ENCODE measurements around the gene CPPED1.

The CPPED1 gene

DNA sequence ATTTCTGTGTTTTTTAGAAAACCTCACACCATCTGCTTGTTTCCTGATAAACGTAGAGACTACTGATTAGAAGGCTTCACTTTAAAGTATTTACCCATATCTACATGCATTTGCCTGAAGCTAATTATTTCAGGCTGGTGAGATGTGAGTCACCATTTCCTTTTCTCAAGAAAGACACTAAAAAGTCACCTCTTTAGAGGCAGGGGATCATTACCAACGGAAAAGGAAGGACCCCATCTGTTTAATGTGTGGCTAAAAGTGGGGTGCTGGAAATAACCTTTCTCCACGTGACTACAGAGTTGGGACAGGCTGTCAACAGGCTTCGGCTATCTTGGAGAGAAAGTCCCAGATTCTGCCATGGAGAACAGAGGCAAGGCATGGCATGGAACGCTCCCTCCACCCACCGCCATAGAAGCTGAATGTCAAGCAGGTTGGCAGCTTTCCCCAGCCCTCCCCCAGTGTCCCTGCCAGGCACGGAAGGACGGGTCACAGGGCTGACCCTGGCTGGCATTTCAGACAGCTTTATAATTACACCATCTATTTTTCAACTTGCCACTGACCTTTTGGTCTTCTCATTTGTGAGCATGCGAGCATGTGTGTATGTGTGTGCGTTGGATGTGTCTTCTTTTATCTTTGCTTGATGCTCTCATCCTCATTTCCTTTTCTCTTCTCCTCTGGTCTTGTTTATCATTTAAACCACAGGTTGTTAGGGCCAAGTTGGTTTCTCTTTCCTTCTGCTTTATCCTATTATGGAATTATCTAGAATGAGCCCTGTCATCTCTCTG, 157.0 kb downstream of the CPPED1 start:
- DNase-seq (ENCODE audit: low spot score): no peak

DNA sequence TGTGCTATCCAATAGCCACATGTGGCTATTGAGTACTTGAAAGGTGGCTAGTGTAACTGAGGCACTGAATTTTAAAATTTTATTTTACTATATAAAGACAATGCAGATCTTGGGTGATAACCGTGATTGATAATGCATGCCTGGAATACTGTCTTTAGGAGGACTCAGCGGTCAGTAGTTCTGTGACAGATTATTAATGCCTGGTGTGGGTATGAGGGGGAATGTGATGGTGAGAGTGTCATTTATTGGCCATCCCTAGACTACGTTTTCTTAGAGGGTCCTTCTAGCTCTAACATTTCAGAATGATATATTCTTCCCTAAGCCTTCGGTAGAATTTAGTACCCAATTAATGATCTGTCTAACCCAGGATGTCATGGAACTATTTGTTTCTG, 157.6 kb downstream of the CPPED1 start:
- no peak for DNase-seq (ENCODE audit: low spot score)

DNA sequence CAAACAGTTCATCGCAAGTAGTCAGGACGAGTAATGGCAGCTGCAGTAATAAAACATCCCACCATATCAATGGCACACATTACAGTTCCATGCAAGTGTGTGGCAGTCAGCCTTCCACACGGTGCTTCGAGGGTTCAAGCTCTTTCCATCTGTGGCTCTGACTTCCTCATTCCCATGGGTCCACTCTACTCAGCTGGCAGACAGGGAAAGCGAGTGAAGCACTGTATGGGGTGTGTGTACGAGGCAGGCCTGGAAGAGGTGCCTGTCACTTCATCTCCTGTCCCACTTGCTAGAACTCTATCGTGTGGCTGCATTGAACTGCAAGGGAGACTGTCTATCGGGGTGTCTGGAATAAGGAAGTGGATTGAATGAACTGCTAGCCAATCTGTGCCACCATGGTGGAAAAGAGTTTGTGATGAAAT, 160.6 kb downstream of the CPPED1 start:
- no peak for DNase-seq (ENCODE audit: low spot score)

DNA sequence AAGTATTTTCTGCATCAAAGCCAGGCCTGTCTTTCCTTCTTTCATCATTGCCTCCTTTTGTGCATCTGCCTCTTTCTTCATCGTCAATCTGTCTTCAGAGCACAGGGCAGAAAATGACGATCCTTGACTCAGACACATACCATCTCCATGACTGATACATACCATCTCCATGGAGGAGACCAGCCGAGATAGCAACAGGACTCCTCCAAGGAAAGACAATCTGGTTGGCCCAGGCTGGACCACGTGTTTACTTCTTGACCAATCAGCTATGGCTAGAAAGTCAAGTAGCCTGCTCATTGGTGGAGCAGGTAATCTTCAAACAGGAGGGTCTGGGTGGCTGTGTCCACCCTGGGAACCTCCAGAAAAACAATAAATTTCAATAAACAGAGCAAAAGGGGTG, 164.6 kb downstream of the CPPED1 start:
- no peak for DNase-seq (ENCODE audit: low spot score)

DNA sequence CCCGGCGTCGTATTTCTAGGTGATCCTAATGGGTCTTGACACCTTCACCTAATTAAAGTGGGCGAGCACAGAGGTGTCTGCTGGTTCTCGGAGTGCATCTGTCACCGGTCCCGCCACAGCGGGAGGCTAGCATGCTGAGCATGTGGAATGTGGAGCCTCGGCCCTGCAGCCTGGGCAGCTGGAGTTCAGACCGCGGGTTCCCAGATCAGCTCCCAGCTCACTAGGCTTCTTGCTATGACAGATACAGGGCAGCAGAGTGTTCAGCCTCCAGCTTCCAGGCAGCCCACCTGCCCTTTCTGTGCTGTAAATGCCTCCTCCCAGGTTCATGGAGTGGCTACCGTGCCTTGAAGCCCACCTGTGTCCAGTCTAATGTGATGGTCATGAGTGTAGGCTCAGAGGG, 166.7 kb downstream of the CPPED1 start:
- no peak for DNase-seq (ENCODE audit: low spot score)

DNA sequence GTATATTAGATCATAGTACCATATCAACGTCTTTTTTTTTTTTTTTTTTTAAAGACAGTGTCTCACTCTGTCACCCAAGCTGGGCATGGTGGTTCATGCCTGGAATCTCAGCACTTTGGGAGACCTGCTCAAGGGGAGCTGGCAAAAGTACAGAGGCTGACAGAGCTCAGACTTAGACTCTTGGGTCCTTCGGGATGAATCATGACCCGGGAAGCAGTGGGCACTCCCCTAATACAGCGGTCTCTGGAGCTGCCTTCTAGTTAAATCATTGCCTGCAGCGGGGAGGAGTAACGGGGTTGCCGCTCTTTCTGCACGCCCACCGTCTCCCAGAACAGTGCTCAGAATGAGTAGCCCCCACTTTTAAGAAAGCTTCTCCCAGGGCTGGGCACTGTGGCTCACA, 174.4 kb downstream of the CPPED1 start:
- DNase-seq (ENCODE audit: low spot score): no peak

DNA sequence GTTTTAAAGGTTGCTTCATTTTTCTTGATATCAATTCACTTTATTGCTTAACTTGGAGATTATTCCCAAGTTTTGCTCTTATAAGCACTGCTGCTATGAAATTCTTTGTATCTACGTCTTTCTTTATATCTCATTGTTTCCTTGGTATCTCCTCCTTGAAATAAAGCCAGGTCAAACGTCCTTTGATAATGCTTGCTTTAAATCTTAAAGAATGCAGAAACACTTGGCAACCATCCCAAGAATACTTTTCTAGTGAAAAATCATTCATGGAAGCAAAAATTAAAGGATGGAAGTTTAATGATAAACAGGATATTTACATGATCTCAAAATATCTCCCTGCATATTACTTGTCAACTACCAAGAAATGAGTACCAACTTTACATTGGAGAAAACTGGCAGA, 175.2 kb downstream of the CPPED1 start:
- no peak for DNase-seq (ENCODE audit: low spot score)

DNA sequence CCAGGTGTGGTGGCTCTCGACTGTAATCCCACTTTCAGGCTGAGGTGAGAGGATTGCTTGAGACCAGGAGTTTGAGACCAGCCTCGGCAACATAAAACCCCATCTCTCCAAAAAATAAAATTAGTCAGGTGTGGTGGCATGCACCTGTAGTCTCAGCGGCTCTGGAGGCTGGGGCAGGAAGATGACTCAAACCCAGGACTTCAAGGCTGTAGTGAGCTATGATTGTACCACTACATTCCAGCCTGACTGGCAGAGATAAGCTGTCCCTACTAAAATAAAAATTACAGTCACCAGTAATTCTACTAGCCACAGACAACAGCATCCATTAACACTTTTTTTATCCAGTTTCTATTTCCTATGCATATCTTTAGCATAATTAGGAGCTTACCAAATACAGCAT, 176.3 kb downstream of the CPPED1 start:
- no peak for DNase-seq (ENCODE audit: low spot score)

DNA sequence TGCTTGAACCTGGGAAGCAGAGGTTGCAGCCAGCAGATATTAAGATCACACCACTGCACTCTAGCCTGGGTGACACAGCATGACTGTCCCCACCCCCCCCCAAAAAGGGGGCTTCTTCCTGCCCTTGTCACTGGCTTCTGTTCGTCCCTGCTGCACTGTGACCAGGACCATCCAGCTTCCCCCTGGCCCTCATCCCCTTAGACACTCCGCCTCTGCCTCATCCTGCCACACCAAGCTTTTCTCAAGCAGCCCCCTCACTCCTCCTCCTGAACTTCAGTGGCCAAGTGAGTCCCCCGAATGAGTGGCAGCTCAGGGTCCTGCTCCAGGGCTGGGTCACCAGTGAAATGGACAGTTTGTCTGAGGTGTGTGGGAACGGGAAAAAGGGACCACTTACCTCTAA, 177.3 kb downstream of the CPPED1 start:
- DNase-seq (ENCODE audit: low spot score): no peak

DNA sequence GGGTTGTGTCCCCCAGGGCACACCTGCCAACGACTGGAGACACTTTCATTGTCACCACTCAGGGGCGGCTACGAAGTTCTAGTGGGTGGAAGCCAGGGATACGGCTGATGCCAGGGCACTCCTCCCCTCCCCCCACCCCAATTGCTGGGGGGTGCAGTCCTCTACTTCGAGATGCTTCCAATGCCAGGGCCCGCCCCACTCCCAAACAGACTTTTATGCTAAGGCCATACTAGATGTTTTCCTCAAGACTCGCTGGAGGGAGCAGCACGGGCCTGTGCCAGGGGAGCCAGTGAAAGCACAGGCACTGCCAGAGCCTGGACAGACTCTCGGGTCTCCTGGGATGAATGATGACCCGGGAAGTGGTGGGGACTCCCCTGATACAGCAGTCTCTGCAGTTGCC, 178.0 kb downstream of the CPPED1 start:
- DNase-seq (ENCODE audit: low spot score): no peak

DNA sequence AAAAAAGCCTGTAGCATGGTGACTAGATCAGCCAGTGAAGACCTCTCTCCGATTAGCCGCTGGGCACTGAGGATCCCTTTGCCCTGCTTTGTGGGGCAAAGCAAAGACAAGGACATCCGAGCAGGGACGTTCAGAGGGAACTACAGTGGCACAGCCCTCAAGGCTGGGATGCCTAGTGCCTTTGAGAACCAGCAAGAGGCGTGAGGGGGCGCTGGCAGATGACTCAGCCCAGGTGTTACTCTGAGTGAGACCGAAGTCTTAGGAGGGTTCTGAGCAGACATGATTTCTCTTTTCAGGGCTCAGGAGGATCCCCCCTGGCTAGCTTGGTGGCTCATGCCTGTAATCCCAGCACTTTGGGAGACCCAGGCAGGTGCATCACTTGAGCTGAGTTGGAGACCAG, 178.6 kb downstream of the CPPED1 start:
- DNase-seq (ENCODE audit: low spot score): no peak

DNA sequence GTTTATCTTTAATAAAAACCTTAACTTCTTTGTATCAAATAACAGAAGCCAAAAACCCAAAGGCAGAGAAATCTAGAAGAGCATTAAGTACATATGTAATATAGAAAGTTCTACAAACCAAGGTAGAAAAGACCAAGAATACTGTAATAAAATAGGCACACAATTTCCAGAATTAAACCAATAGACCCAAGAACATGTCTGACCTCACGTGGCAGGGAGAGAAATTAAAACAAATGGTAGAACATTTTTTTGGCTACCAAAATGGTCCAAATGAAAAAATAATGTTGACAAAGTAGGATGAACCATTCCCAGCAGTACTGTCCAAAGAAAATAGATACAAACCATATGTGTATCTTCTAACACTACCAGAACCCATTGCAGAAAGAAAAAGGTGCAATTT, 183.5 kb downstream of the CPPED1 start:
- DNase-seq (ENCODE audit: low spot score): no peak

DNA sequence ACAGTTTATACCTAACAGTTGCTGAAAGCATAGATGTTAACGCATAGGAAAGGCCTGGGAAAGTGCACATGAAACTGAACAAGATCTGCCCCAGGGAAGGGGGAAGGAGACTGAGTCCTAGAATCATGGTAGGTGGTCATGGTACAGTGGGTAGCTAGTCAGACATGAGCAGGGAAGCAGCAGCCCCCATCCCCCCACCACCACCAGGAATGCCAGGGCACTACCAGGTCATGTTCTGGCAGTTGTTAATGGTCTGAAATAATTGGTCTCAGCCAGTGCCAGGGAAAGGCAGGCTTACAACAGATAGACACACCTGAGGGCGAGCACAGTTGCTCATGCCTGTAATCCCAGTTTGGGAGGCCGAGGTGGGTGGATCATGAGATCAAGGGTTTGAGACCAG, 185.2 kb downstream of the CPPED1 start:
- no peak for DNase-seq (ENCODE audit: low spot score)

DNA sequence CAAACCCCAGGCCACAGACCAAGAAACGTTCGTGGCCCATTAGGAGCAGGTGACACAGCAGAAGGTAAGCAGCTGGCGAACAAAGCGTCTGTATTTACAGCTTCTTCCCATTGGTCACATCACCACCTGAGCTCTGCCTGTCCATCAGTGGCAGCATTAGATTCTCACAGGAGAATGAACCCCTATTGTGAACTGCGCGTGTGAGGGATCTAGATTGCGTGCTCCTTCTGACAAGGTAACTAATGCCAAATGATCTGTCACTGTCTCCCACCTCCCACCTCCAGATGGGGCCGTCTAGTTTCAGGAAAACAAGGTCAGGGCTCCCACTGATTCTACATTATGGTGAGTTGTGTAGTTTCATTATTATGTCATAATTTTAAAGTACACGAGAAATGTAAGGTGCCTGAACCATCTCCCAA, 186.3 kb downstream of the CPPED1 start:
- no peak for DNase-seq (ENCODE audit: low spot score)

DNA sequence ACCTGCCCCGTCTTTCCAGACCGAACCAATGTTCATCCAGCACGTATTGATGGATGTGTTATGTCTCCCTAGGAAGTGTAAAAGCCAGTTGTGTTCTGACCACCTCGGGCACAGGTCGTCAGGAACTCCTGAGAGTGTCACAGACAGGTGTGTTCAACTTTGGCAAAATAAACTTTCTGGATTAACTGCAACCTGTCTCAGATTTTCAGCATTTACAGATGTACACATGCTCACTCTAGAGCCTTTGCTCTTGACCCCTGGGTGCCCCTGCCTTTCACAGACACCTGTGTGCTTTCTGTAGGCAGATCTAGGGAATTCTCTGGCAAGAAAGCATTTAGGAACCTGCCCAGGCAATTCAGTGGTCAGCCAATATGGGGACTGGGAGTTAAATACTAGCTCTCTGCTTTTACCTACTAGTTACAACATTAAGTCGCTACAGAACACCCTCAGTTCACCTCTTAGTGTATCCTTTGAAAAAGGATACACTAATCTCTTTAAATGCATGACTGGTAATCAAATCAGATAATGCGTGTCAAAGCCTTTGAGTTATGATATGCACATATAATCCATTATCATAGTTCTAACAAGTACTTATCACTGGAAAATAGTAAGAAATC, 188.9 kb downstream of the CPPED1 start:
- DNase-seq (ENCODE audit: low spot score): no peak

DNA sequence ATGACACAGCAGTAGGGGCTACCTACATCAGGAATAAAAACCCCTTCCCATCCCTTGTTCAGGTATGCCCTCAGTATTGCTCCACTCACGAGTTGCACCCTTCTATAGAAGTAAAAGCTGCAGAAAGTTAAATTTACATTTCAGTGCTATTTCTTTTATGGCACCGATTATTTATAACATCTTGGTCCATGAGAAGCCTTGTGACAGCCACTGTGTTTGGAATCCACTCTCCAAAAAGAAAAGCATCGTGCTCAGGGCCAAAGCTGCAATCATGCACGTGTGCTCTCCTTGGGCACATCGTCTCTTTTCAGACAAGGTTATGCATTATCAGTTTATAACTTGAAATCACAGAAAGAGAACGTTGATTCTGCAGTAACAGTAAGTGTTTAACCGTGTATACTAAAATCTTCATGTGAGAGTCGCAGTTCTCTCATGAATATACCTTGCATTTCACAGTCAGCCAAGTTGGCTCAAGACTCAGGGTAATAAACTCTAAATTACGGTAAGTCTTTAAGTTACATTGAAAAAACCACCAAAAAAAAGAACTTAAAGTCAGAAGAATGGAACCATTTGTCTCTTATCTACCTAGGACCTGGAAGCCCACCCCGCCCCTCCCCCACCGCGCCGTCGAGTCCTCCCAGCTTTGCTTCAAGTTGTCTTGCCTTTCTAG, 189.6 kb downstream of the CPPED1 start:
- DNase-seq (ENCODE audit: low spot score): no peak

DNA sequence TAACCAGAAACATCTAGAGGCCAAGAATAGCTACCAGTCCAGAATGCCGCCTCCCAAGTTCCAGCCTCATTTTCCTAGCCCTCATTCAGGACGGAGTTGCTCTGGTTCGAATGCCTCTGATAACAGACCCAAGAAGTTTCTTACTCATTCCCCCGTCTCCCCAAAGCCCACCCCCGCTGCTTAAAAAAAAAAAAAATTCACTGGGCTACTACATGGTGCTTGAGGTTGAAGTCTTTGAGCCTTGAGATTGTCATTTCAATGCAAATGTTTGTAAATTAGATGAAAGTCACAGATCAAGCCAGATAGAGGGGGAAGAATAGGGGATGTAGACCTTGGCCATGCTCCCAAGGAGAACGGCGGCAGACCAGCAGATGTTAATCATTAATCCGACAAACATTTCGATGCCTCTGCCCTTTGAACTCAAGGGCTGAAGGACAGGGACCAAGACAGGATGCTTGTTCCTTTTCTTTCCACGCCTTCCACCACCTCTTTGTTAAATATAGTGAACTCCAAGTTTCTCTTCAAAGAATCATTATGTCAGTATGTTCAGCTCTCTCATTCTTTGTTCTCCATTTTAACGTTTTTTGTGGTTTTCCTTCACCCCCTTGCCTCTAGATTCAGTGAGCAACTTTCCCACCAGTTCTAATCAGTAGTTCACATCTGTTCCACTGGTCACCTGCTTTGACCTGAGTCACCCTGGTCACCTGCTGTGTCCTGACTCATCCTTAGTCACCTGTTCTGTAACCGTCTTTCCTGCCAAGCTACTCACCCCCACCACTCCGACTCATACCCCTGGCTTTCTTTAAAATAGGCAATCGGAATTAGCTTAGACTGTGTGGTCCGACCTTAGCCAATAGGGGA, 190.3 kb downstream of the CPPED1 start:
- peak; percentile 83 for DNase-seq (ENCODE audit: low spot score)

DNA sequence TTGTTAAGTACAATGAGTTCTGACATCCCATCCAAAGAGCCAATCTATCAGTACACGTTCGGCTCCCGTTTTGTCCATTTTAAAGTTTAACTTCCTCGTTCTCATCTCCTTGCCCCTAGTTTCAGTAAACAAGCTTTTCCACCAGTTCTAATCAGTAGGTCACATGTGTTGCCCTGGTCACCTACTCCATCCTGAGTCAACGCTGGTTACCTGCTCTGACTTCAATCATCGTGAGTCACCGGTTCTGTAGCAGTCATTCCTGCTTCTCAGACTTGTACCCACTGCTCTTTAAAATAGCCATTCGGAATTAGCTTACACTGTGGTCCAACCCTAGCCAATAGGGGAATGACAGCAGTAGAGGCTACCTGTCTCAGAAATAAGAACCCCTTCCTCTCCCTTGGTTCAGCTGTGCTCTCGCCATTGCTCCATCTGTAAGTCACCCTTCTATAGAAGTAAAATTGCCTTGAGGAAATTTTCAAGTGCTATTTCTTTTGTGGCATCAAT, 191.0 kb downstream of the CPPED1 start:
- DNase-seq (ENCODE audit: low spot score): peak; percentile 83

DNA sequence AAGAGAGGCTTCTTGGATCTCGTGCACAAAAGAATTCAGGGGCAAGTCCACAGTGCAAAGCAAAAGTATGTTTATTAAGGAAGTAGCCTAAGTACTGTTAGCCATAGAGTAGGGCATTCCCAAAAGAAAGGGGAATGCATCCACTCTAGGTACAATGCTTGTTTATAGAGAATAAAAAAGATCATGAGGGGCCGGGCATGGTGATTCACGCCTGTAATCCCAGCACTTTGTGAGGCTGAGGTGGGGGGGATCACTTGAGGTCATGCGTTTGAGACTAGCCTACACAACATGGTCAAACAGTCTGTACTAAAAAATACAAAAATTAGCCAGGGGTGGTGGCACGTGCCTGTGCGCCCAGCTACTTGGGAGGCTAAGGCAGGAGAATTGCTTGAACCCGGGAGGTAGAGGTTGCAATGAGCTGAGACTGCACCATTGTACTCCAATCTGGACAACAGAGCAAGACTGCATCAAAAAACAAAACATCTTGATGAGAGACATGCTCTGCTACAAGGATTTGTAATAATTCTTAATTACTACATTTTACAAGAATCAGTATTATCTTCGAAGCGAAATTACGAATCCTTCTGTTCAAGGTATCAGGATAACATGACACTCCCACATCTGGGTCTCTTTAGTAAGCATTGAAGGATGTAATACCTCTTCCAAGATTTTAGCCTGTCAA, 191.6 kb downstream of the CPPED1 start:
- no peak for DNase-seq (ENCODE audit: low spot score)

DNA sequence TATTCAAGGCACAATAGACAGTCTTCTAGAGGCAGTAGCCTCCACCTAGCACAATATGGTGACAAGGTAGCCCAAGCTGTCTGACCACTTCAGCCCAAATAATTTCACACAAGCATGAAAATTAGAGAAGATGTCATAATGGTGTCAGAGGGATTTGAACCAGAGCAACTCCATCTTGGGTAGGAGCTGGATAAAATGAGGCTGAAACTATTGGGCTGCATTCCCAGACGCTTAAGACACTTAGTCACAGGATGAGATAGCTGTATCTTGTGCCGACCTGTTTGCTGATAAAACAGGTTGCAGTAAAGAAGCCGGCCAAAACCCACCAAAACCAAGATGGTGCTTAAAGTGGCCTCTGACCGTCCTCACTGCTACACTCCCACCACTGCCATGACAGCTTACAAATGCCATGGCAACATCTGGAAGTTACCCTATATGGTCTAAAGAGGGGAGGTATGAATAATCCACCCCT, 192.6 kb downstream of the CPPED1 start:
- no peak for DNase-seq (ENCODE audit: low spot score)

DNA sequence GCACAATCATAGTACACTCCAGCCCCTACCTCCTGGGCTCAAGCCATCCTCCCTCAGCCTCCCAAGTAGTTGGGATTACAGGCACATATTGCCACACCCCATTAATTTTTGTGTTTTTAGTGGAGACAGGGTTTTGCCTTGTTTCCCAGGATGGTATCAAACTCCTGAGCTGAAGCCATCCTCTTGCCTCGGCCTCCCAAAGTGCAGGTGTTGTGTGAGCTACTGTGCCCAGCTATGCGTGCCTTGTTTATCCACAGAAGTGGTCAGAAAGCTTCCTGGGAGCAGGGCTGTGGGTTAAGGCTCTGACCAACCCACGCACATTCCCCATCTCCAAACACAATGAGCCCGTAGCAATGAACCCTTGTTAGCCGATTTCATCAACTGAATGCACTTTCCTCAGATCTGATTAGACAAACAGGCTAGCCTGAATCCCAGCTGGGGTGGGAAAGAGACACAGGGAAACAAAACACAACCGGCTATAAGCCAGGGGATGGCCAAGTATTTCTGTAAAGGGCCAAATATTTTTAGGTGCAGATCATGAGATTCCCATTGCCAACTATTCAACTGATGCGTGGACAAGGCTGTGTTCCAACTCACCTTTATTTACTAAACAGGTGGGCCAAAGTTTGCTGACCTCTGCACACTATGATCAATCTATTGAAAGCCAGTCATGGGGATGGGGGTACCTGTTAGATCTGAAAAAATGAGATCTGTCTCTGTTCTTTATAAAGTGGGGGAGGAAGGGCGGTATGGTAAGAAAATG, 193.6 kb downstream of the CPPED1 start:
- no peak for DNase-seq (ENCODE audit: low spot score)

Measured in LoVo (cell line).